ENCODE results near the gene PAQR9.

The PAQR9 gene

DNA sequence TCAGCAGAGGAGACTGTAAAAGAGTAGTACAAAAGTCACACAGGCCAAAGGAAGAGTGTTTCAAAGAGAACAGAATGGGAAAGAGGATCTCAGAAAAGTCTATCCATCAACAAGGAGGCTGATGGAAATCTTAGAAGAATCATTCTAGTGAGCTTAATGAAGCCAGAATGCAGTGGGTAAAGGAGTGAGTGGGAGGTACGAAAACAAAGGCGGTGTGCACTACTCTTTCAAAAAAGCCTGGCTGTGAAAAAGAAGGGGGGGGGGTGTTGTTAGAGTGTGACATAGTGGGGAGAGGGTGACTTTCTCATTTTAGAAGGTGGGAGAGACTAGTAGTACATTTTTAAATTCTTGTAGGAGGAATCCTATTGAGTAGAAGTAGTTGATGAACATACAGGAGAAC lies 11.7 kb downstream of the PAQR9 start:
- DNase-seq (ENCODE audit: low read depth in 1 of 2, low spot score in 1 of 2) = no peak

DNA sequence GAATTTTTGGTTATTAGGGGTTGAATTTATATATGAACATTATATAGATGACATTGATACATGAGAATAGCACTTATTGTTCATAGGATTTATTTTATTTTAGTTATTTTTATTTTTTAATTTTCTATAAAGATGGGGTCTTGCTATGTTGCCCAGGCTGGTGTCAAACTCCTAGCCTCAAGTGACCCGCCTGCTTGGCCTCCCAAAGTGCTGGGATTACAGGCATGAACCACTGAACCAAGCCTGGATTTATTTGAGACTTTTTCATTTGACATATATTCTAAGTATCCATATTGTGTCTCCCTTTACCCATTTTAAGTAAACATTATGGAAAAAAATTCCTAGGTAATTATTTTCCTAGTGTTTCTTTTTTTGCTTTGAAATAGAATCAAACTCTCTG lies 12.5 kb downstream of the PAQR9 start:
- no peak for DNase-seq (ENCODE audit: low read depth in 1 of 2, low spot score in 1 of 2)

DNA sequence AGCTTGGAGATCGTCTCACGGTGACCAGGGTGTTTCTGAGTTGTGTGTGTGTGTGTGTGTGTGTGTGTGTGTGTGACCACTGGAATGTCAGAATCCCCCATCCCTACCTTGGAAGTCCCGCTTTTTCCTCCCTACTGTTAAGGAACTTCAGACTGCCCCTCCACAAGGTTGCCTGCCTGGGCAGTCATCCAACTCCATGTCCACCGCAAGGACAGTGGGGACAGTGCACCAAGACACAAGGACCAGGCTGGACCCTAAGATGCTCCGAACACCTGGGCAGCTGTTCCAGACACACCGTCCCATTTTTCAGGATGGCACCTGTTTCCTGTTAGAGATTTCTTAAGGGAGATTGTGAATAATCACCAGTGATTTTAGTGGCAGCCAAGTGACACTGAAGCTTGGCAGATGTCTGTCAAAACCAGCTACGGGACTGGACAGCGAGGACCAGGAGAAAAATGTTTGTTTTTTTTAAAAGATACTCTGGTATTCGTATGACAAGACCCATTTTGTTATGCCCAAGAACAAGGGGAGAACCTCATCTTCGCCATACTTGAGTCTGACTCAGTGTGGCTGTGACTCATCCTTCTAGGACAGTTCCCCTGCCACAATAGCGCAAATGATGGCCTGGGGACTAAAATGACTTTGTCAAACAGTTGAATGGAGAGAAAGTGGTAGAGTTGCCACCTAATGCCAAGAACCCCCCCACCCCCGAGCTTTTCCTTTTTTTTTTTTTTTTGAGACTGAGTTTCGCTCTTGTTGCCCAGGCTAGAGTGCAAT lies 15.5 kb downstream of the PAQR9 start:
- DNase-seq (ENCODE audit: low read depth in 1 of 2, low spot score in 1 of 2) = no peak

DNA sequence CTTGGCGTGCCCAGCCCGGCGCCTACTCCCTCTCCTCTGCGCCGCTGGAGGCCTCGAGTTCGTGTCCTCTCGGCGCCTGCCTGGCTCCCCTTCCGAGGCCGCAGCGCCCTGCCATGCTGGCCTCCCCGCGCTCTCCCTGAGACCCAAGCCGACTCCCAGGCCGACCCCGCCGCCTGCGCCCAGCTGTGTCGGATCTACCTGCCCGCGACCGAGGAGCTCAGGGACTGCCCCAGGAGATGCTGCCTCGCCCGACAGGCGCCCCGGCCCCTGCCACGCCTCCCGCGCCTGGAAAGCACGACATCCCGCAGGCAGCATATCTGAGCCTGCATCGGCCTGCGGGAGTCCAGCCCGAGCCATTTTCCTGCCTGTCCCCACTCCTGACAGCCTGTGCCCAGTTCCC lies 16.1 kb downstream of the PAQR9 start:
- no peak for DNase-seq (ENCODE audit: low read depth in 1 of 2, low spot score in 1 of 2)

DNA sequence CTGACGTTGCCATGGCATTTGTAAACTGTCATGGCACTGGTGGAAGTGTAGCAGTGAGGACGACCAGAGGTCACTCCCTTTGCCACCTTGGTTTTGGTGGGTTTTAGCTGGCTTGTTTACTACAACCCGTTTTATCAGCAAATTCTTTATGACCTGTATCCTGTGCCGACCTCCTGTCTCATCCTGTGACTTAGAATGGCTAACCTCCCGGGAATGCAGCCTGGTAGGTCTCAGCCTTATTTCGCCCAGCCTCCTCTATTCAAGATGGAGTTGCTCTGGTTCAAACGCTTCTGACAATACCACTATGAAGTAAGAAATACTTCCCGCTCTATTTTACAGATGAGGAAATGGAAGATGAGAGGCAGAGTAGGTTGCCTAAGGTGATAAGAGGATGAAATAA lies 16.6 kb downstream of the PAQR9 start:
- no peak for DNase-seq (ENCODE audit: low read depth in 1 of 2, low spot score in 1 of 2)

DNA sequence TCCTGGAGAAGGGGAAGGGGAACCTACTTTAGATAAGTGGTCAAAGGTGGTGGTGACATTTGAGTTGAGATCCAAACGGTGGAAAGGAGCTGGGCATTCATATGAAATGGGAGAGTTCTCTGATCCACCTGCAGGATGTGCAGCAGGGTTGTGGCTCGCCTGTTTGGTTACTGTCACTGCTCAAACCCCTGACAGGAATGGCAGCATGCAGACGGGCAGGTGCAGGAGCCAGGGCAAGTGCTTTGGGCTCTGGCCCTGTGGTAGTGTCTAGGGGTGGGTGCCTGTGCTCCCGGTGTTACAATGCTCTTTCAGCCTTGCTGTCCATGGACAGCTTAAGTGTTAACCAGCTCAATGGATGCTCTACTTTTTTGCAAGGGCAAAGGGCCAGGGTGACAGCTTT lies 18.5 kb downstream of the PAQR9 start:
- no peak for DNase-seq (ENCODE audit: low read depth in 1 of 2, low spot score in 1 of 2)

DNA sequence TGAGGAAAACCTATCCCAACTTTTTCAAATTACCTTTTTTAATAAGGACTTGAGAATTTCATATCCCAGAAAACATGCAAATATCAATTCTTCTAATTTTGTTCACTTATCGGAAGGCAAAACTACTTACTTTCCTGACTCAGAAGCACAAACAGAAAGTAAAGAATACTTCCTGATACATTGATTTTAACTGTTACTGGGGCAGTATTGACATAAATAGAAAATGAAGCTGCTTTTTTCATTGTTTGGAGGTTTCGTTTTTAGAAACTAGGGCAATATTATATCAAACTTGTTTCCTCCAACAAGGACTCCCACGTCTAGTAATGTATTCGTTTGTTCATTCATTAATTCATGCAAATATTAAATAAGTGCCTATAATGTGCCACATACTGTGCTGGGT lies 19.1 kb downstream of the PAQR9 start:
- DNase-seq (ENCODE audit: low read depth in 1 of 2, low spot score in 1 of 2) = no peak

DNA sequence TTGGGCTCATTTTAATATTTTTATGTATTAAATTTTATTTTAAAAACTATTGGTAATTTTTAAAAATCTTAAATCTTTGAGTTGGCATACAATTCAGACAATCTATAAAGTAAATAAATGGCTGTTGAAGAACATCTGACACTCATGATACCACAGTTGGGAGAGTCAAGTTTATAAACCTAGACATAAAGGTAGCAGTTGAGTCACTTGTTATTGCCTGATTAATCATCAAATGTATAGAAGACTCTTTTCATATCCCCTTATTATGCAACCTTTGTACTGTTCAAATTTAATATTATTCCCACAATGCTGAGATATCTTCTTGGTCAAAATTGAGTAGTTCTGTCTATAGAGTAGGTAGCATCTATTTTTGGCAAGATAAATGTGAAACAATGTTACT lies 19.6 kb downstream of the PAQR9 start:
- no peak for DNase-seq (ENCODE audit: low read depth in 1 of 2, low spot score in 1 of 2)

DNA sequence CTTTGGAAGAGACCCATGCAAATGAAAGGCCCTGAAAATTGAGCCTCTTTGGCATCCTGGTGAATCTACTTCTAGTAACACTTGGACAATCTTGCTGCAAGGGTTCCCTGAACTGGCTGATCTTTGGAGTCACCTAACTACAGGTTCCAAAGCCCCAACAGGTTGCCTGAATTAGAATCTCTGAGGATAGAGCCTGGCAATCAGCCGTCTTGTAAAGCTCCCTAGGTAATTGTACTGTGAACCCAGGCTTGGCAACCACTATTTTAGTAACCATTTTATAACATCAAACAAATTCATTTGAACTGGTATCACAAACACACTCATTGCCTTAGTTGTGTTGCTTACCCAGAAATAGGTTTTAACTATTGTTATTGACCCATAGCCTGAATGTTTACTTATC lies 20.1 kb downstream of the PAQR9 start:
- no peak for DNase-seq (ENCODE audit: low read depth in 1 of 2, low spot score in 1 of 2)

DNA sequence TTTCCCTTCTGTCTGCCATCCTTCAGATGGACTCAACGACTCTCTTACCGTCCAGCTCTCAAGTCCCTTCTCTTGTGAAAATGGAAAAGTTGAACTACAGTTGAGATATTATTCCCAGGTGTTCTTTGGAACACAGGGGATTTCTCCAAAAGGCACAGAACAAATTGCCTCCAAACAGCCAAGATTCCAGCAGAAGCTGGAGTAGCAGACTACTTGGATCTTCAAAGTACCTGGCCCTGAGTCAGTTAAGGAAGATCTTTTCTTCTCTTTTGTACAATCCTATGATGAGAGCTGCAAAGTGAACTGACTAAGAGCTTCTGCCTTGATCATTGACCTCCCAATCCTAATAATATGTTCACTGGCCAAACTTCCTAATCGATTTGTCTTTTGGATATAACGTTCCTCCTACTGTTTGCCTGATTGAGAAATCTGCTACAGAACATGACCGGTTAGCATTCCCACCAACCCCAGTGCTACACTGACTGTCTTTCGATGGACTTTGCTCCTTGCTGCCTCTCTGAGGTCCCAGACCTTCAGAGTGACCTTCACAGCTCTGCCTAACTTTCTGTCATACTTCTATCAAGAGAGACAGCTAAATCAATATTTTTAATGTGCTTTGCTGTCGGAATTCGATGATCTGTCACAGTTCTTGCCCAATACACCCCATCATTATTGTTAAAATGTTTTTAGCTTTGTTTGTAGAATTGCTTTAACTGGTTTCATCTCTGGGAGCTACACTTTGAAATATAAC lies 21.9 kb downstream of the PAQR9 start:
- DNase-seq (ENCODE audit: low read depth in 1 of 2, low spot score in 1 of 2) = no peak

DNA sequence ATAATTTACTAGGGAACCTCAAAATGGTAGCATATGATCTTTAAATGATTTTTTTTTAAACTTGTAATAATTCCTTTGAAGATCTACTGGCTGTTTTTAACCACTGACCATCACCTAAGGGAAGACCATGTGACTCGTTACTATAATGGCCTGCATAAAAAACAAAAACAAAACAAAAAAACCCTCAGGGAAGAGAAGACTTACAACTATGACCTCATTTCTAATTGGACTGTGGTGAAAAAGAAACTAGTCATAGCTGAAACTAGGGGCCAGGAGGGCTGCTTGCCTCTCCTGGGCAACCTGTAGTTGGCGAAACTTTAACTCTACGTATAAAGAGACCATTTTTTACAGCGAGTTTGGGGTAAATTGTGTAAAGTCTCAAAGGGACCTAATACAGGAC lies 23.0 kb downstream of the PAQR9 start:
- DNase-seq (ENCODE audit: low read depth in 1 of 2, low spot score in 1 of 2) = no peak

DNA sequence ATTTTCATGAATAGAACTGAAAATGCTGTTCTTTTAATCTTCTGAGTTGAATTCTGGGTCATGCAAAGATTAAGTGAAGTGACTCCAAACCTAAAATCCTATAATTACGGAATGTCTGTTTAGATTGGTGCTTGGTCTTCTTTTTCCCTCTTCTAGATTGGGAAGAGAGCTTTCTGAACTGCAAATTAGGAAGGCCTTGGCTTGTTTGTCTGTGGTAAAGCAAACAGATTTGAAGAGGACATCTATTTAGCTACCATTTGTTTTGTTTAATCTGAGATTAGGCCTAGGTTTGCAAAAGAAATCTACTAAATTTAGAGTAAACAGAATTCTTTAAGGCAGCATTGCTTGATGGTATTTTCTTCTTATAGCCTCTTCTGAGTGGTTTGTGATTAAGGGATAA lies 23.5 kb downstream of the PAQR9 start:
- no peak for DNase-seq (ENCODE audit: low read depth in 1 of 2, low spot score in 1 of 2)

DNA sequence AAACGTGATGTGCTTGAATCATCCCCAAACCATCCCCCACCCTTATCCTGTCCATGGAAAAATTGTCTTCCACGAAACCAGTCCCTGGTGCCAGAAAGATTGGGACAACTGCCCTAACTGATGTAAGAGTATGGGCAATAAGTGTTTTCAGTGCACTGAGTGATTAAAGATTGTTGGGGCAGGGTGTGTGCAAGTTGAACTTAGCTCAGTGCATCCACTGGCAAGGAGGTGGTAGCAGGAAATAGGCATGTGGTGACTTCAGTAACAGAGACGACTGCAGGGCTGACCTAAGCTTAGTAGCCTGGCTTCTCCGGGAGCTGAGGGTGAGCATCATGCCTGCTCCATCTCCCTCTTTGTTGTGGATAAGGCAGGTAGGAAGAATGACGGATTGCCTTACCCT lies 27.5 kb downstream of the PAQR9 start:
- no peak for DNase-seq (ENCODE audit: low read depth in 1 of 2, low spot score in 1 of 2)

DNA sequence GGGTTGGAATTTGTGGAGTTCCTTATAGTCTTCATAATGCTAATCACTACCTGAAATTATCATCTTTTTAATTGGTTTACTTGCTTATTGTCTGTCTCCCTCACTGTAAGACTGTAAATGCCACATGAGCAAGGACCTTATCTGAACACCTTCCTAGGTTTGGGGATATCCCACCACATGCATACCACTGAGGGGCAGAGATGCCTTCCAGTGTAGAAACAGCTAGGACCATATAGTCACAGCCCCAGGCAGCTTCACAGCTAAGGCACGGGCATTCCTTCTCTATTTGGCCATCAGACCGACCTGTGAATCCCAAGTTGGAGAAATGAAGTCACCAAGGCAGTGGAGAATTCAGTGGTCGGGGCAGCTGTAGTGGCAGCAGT lies 28.6 kb downstream of the PAQR9 start:
- no peak for DNase-seq (ENCODE audit: low read depth in 1 of 2, low spot score in 1 of 2)

DNA sequence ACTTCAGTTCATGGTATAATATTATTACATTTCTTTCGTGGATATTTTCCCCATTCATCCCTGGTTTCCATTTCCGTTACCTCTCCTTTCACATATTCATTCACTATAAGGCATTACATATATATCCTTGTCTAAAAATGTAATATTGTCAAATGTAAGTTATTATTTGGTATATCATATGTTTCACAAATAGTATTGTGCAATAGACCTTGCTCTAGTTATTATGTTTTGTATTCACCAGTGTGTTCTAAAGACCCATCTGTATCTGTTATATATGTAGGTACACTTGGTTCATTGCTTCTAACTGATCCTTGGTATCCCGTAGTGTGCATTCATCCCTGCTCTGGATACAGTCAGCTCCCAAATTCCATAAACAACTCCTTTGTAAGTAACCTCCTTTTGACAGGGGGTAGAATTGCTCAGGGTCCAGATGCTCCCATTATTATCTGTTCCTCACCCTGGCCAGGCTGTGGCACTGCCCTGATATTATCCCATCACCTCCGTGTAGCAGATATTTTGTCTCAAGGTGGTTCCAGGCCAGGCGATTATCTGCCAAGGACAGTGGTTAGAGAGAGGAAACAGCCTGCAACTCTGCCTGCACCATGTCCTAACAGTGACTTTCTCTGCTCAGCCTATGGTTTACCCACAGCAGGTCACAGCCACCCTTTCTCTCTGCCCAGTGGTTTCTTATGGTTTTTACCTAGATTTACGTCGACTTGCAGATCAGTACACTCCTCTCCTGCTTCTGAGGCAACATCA lies 29.2 kb downstream of the PAQR9 start:
- no peak for DNase-seq (ENCODE audit: low read depth in 1 of 2, low spot score in 1 of 2)

DNA sequence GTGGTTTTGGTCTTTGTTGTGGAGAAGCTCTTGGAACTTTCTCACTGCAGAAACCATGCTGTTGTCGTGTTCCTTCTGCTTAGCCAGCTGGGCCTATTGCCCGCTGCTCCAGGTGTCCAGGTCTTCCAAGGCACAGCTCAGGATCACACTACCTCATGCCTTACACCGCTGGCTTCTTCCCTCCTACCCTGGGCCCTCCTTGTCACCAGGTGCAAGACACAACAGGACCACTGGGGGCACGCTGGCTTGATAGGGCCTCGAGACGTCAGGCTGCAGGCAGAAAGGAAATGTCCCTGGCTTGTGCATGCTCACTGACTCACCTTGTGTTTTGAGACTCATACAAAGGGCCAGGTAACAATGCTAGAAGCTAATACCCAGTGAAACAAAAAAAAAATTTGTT lies 32.3 kb downstream of the PAQR9 start:
- peak in 1 of 2 donors; percentile 4 for DNase-seq (ENCODE audit: low read depth in 1 of 2, low spot score in 1 of 2)

DNA sequence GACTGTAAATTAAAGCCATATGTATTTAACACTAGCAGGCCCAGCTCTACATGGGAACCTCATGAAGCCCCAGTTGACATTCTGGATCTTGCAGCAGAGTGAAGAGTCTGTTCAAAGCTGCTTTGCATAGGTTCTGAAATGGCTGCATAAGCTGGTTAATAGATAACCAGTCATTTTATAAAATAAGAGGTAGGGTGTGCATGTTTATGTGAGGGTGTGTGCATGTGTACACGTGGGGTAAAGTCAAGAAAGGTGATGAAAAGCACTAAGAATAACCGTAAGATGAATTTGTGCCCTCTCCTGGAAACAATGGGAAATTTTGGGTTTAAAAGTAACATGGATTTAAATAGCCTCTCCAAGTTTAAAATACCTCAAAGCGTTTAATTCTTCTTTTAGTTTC lies 33.0 kb downstream of the PAQR9 start:
- DNase-seq (ENCODE audit: low read depth in 1 of 2, low spot score in 1 of 2) = no peak

DNA sequence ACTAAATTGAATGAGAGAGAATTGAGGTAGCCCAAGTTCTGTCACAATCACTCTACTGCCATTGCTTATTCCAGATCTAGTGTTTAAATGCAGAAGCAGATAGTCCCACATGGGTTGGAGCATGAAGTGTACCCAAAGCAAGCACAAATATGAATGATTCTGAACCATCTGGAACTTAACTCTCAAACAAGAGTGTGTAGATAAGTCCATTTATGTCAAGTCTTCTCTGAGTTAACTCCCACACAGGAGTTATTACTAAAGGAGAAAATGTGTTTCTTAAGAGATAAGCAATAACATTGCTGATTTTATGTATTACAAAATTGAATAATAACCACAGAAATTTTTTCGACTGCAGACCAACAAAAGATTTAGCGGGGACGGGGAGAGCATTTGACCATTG lies 33.6 kb downstream of the PAQR9 start:
- DNase-seq (ENCODE audit: low read depth in 1 of 2, low spot score in 1 of 2) = no peak

DNA sequence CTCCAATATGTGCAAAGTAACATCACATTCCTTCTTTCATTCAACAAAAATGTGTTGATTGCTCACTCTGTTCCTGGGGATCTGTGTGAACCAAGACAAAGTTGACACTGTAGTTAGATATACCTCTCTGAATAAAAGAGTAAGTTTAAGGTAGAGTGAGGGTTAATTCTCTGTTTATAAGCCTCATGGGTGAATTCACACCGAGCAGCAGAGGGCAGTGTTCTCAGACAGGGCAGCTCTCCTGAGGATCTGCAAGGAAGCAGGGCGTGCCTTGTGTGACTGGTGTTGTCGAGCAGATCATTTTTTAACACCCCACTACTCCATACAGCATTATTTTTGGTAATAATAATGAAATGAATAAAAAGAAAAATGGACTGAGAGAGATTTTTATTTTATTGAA lies 34.4 kb downstream of the PAQR9 start:
- DNase-seq (ENCODE audit: low read depth in 1 of 2, low spot score in 1 of 2) = no peak

DNA sequence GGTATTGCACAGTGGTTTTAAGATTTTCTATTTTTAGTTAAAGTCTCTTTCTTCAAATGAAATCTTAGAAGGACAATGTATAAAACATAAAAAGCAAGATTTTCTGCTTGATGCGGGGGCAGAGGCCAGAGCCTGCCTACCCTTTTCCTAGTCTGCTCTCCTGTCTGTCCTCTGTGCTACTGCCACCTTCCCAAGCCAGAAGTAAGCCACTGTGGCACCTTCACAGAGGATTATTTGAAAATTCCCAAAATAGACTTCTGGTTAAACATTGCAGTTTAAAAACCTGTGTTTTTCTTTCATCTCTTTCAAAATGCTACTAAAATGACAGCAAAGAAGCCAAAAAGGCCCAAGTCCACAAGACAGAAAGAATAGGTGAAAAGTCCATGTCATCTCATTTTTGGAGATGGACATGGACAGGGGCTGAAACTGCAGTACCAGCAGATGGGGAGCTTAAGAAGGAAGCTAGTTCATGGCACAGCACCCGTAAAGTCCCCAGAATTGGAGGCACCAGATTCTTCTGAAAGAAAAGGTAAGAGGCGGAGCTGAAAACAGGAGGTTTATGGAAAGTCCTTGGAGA lies 37.0 kb downstream of the PAQR9 start:
- no peak for DNase-seq (ENCODE audit: low read depth in 1 of 2, low spot score in 1 of 2)

DNA sequence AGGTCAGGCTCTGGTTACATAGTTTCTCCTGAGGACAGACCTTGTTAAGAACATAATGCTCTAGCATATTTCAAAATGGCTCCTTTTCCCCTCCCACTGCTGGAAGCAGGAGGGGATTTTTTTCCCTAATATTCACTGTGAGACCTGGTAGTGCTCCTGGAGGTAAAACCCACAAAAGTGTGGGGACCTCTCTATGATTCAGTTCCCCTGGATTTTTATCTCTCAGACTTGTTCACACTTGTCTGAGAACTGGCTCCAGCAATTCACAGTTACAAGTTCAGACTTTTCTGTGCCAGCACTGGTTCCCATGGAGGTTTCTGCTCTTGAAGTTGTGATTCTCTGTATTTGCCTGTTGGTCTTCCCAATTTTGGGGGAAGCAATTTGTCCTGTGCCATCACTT lies 38.3 kb downstream of the PAQR9 start:
- DNase-seq (ENCODE audit: low read depth in 1 of 2, low spot score in 1 of 2) = no peak

DNA sequence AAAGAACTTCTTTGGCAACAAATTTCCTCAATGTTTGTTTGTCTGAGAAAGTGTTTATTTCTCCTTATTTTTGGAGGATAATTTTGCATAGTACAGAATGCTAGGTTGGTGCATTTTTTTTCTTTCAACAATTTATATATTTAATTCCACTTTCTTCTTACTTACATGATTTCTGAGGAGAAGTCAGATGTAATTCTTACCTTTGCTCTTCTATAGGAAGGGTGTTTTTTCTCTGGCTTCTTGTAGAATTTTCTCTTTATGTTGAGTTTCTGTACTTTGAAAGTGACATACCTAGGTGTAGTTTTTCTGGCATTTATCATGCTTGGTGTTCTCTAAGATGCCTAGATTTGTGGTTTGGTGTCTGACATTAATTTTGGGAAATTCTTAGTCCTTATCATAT lies 39.8 kb downstream of the PAQR9 start:
- DNase-seq (ENCODE audit: low read depth in 1 of 2, low spot score in 1 of 2) = no peak

All from stimulated activated CD4-positive, alpha-beta T cell treated with anti-CD3 and anti-CD28 coated beads, Interleukin-15, amount 100 ng/mL, for 1 hour (primary cell).